Measurements from ENCODE around the gene DPP7.

DNA sequence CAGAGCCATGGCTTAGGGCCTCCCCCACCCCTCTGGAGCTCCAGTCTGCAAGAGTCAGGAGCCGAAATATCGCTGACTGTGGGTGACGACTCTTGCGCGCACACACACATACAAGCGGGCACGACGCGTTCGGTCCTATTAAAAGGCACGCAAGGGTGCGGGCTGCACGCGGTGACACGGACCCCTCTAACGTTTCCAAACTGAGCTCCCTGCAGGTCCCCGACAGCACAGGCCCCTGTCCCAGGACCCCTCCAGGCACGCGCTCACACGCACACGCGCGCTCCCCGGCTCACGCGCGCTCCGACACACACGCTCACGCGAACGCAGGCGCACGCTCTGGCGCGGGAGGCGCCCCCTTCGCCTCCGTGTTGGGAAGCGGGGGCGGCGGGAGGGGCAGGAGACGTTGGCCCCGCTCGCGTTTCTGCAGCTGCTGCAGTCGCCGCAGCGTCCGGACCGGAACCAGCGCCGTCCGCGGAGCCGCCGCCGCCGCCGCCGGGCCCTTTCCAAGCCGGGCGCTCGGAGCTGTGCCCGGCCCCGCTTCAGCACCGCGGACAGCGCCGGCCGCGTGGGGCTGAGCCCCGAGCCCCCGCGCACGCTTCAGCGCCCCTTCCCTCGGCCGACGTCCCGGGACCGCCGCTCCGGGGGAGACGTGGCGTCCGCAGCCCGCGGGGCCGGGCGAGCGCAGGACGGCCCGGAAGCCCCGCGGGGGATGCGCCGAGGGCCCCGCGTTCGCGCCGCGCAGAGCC, 24.4 kb upstream of the DPP7 start, which contains the start of gene GRIN1:
- TF ChIP-seq, protein P1, sequence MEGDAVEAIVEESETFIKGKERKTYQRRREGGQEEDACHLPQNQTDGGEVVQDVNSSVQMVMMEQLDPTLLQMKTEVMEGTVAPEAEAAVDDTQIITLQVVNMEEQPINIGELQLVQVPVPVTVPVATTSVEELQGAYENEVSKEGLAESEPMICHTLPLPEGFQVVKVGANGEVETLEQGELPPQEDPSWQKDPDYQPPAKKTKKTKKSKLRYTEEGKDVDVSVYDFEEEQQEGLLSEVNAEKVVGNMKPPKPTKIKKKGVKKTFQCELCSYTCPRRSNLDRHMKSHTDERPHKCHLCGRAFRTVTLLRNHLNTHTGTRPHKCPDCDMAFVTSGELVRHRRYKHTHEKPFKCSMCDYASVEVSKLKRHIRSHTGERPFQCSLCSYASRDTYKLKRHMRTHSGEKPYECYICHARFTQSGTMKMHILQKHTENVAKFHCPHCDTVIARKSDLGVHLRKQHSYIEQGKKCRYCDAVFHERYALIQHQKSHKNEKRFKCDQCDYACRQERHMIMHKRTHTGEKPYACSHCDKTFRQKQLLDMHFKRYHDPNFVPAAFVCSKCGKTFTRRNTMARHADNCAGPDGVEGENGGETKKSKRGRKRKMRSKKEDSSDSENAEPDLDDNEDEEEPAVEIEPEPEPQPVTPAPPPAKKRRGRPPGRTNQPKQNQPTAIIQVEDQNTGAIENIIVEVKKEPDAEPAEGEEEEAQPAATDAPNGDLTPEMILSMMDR (IDR thresholded peaks at IDR 0.05), result no peak
- no peak for TF ChIP-seq EZH2 (IDR thresholded peaks at IDR 0.05; ENCODE audit: borderline replicate concordance, insufficient read depth, low read depth, low read length, poor library complexity, severe bottlenecking)
